Measurements from ENCODE around the gene ARPC4.

DNA sequence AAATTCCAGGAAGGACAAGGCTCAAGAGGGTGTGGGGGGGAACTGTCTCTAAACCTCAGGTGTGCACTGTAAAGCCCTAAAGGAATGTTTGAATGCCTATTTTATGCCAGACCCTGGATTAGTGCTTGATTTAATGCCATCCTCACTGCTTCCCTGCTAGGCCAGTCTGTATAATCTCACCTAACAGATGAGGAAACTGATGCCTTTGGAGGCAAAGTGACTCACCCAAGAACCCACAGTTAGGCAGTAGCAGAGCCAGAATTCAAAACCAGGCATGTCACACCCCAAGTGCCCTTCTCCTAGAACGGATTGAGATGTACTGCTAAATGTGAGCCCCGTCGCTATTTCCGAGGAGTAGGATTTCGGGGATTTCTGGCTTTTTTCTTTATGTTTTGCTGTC, 31.0 kb upstream of the ARPC4 start:
- TF ChIP-seq, protein P1, sequence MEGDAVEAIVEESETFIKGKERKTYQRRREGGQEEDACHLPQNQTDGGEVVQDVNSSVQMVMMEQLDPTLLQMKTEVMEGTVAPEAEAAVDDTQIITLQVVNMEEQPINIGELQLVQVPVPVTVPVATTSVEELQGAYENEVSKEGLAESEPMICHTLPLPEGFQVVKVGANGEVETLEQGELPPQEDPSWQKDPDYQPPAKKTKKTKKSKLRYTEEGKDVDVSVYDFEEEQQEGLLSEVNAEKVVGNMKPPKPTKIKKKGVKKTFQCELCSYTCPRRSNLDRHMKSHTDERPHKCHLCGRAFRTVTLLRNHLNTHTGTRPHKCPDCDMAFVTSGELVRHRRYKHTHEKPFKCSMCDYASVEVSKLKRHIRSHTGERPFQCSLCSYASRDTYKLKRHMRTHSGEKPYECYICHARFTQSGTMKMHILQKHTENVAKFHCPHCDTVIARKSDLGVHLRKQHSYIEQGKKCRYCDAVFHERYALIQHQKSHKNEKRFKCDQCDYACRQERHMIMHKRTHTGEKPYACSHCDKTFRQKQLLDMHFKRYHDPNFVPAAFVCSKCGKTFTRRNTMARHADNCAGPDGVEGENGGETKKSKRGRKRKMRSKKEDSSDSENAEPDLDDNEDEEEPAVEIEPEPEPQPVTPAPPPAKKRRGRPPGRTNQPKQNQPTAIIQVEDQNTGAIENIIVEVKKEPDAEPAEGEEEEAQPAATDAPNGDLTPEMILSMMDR (conservative IDR thresholded peaks at IDR 0.05 in 1 of 2, IDR thresholded peaks at IDR 0.05 in 1 of 2; ENCODE audit: extremely low read depth in 1 of 2, insufficient read depth in 1 of 2, low read depth in 1 of 2, low read length in 2 of 2) = no peak
- no peak for TF ChIP-seq EZH2 (IDR thresholded peaks at IDR 0.05; ENCODE audit: borderline replicate concordance, low read length)

All from mammary epithelial cell (primary cell).